Breast epithelium (tissue), 4 donors: ENCODE measurements around the gene PIGX. TPM values are rescaled to one million over a fixed set of nuclear protein-coding genes. Genes with fewer than 3 reads are reported as not detected.

Experiments used
- DNase-seq, 2 donors: peaks; one replicate each; pipeline ENCODE4 v3.0.0-alpha.2; 2019; ENCODE audit warnings: low spot score in 2 of 2
- H3K27ac ChIP-seq, 2 donors: fragments of 200-600 bp; sonication (generic) in 1 of 2; one replicate each; pipeline ENCODE4 v1.5.1; 2016 to 2019; ENCODE audit warnings: mild to moderate bottlenecking in 1 of 2
- H3K27me3 ChIP-seq, 2 donors: fragments of 200-600 bp; sonication (generic) in 1 of 2; one replicate each; pipeline versions ENCODE4 v1.5.1 to v1.6.0; 2017 to 2019; ENCODE audit warnings: control low read depth in 1 of 2, mild to moderate bottlenecking in 1 of 2
- H3K36me3 ChIP-seq: fragments of 200-600 bp; one replicate; pipeline ENCODE4 v1.5.1; 2019
- H3K4me1 ChIP-seq, 2 donors: fragments of 200-600 bp; sonication (generic); one replicate each; pipeline ENCODE4 v1.5.1; 2016 to 2019; ENCODE audit warnings: control low read depth in 1 of 2
- H3K4me3 ChIP-seq, 3 donors: fragments of 200-600 bp; sonication (generic); 1 replicate in 2 of 3; 2 replicates in 1 of 3; pipeline ENCODE4 v1.5.1; 2016 to 2019; ENCODE audit warnings: mild to moderate bottlenecking in 3 of 3, moderate library complexity in 2 of 3
- H3K9me3 ChIP-seq, 2 donors: fragments of 200-600 bp; sonication (generic) in 1 of 2; one replicate each; pipeline ENCODE4 v1.5.1; 2016 to 2019; ENCODE audit warnings: control low read depth in 1 of 2
- POLR2A ChIP-seq: fragments of 450-650 bp; IDR thresholded peaks from one replicate; pipeline ENCODE4 v1.6.1; 2016; ENCODE audit warnings: antibody characterized with exemption, mild to moderate bottlenecking, moderate library complexity
- POLR2AphosphoS5 ChIP-seq, 3 donors: sonication (generic); formaldehyde crosslinking; IDR thresholded peaks; one replicate each; pipeline ENCODE4 v1.6.1; 2017; ENCODE audit warnings: antibody characterized with exemption in 3 of 3
- intact Hi-C: fragments of 100-400 bp; cut with DNase I; formaldehyde crosslinking; loops from one replicate; pipeline ENCODE4 v1.15.1; 2023; ENCODE audit warnings: low total_unique reads
- total RNA-seq, 3 donors: library from RNA; depleted of rRNA; stranded (reverse); fragments of >200 nt; gene quantifications; one replicate each; pipeline ENCODE4 v1.1.0, GENCODE V29; 2016
- TF ChIP-seq, protein P1 (sequence below), 3 donors: fragments of 450-650 bp; IDR thresholded peaks; one replicate each; pipeline ENCODE4 v1.5.1; 2016 to 2017; ENCODE audit warnings: antibody characterized with exemption in 3 of 3, mild to moderate bottlenecking in 3 of 3, moderate library complexity in 3 of 3

PIGX gene
- total RNA-seq, 3 donors from 2014 or later, result 22.5 to 34.4 (median 28.2) TPM

DNA sequence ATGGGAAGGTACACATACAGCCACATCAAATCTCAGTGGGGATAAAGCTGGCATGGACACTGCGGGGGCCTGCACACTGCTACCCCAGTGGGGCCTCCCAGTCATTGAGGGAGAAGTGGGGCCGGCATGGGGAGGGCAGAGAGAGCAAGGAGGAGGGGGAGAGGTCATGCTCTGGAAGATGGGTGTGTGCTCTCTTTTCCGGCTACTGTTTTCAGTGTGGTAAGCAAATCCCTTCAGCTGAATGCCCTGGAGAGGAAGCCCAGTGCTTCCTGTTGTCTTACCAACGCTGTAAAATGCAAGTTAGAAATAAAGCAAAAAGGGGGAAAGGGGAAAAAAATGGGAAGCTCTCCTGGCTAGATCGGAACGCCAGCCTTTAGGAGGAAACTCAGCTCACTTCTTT lies 41.8 kb upstream of the PIGX start:
- H3K36me3 ChIP-seq, result no peaks in the 10 kb centered on the region
- no peak for TF ChIP-seq POLR2A
- TF ChIP-seq POLR2AphosphoS5 (IDR thresholded peaks at IDR 0.05), result no peak
- TF ChIP-seq, protein P1, sequence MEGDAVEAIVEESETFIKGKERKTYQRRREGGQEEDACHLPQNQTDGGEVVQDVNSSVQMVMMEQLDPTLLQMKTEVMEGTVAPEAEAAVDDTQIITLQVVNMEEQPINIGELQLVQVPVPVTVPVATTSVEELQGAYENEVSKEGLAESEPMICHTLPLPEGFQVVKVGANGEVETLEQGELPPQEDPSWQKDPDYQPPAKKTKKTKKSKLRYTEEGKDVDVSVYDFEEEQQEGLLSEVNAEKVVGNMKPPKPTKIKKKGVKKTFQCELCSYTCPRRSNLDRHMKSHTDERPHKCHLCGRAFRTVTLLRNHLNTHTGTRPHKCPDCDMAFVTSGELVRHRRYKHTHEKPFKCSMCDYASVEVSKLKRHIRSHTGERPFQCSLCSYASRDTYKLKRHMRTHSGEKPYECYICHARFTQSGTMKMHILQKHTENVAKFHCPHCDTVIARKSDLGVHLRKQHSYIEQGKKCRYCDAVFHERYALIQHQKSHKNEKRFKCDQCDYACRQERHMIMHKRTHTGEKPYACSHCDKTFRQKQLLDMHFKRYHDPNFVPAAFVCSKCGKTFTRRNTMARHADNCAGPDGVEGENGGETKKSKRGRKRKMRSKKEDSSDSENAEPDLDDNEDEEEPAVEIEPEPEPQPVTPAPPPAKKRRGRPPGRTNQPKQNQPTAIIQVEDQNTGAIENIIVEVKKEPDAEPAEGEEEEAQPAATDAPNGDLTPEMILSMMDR (IDR thresholded peaks at IDR 0.05), result no peak
- peak overlapping the region in 1 of 2 donors; percentile 25 for H3K27ac ChIP-seq
- H3K27me3 ChIP-seq, result no peaks in the 10 kb centered on the region
- peak in 1 of 2 donors; percentile 6 for DNase-seq
- intact Hi-C loops, result no loop called here
- no peak overlapping the region for H3K4me3 ChIP-seq
- no peaks in the 10 kb centered on the region for H3K9me3 ChIP-seq
- no peaks in the 10 kb centered on the region for H3K4me1 ChIP-seq

DNA sequence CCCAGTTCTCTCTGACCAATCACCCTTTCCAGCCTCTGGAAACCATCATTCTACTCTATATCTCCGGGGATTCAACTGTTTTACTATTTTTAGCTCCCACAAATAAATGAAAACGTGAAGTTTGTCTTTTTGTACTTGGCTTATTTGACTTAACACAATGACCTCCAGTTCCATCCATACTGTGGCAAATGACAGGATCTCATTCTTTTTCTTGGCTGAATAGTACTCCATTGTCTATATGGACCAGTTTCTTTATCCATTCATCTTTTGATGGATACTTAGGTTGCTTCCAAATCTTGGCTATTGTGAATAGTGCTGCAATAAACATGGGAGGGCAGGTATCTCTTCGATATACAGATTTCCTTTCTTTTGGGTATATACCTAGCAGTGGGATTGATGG lies 38.5 kb upstream of the PIGX start:
- no peak for DNase-seq
- intact Hi-C loops, result no loop called here
- no peaks in the 10 kb centered on the region for H3K36me3 ChIP-seq

DNA sequence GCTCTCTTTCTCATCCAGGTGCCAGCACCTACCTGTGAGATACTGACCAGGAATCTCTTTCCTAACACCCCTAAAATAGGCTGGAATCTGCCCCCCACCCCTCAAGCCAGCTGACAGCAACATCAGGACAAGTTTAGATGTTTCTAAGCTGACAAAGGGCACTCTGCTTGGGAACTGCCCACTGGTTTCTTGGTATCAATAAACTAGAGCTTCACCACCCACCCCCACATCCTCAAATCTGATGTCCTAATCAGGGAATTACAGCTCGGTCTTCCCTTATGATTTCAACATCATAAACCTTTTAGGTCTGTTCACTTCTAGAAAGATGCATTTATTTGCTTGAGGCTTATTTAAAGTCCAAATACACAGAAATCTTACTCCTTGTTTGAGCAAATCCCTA lies 34.8 kb upstream of the PIGX start:
- intact Hi-C loops, result no loop called here
- Histone ChIP-seq H3K36me3 (no peaks in the 10 kb centered on the region), H3K27me3 (peaks cover 0 to 4% of the 10 kb centered on the region in 2 donors), H3K4me3 (no peak overlapping the region), H3K9me3 (no peaks in the 10 kb centered on the region), H3K27ac (no peak overlapping the region), H3K4me1 (no peaks in the 10 kb centered on the region)
- TF ChIP-seq, protein P1 (IDR thresholded peaks at IDR 0.05), result no peak
- TF ChIP-seq POLR2A (no peak), POLR2AphosphoS5 (IDR thresholded peaks at IDR 0.05) (no peak)
- peak in 1 of 2 donors; percentile 14 for DNase-seq

More for the DNA sequence above, 38.5 kb upstream of the PIGX start:
- TF ChIP-seq, protein P1 (IDR thresholded peaks at IDR 0.05), result no peak
- TF ChIP-seq POLR2A (no peak), POLR2AphosphoS5 (IDR thresholded peaks at IDR 0.05) (no peak)
- H3K27ac ChIP-seq, result no peak overlapping the region
- no peaks in the 10 kb centered on the region for H3K4me1 ChIP-seq
- no peaks in the 10 kb centered on the region for H3K9me3 ChIP-seq
- H3K4me3 ChIP-seq, result no peak overlapping the region
- peaks cover 0 to 4% of the 10 kb centered on the region in 2 donors for H3K27me3 ChIP-seq

DNA sequence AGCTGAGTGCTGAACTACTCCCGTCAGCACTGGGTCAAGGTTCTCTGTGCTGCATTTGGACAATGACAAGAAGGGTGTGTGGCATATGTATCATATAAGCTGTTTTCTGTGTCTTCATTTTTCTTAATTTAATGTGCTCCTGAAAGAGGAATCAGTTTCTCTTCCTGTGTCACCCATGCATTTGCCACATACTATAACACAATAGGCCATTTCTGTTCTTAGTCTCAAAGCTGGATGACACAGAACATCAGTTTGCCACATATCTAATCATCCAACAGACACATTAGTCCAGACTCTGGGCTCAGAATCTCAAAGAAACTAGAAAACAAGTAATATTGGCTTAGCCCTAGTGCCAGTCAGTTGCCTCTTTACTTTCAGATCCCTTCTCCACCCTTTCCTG lies 34.2 kb upstream of the PIGX start:
- no peak overlapping the region for H3K4me3 ChIP-seq
- no peak for TF ChIP-seq POLR2AphosphoS5 (IDR thresholded peaks at IDR 0.05)
- intact Hi-C loops, result no loop called here
- no peaks in the 10 kb centered on the region for H3K4me1 ChIP-seq
- H3K27me3 ChIP-seq, result peaks cover 0 to 4% of the 10 kb centered on the region in 2 donors
- H3K27ac ChIP-seq, result no peak overlapping the region
- no peaks in the 10 kb centered on the region for H3K9me3 ChIP-seq
- no peaks in the 10 kb centered on the region for H3K36me3 ChIP-seq
- no peak for DNase-seq

DNA sequence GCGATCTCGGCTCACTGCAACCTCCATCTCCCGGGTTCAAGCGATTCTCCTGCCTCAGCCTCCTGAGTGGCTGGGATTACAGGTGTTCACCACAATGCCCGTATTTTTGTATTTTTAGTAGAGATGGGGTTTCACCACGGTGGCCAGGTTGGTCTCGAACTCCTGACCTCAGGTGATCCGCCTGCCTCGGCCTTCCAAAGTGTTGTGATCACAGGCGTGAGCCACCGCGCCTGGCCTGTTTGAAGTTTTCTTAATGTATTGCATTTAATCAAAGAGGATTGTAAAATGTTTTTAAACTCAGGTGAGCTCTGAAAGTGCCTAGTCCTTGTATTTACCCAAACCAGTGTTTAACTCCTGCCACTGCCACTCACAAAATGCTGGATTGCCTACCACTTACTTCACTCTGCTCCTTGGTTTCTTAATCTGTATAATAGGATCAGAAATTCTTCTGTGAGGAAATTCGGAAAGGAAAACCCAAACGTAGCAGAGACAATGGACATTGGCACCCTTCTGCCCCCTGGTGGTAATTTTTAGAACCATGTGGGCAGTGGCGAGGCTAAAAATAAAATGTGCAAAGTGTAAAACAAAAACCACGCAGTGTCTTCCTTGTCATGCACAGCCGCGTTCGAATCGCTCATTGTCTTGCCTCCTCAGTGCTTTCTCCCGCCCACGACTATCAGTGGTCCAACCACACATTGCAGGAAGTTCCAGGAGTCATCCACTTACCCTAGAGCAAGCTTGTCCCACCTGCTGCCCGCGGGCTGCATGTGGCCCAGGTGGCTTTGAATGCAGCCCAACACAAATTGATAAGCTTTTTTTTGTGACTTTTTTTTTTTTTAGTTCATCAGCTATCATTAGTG lies 27.4 kb upstream of the PIGX start:
- H3K36me3 ChIP-seq, result no peaks in the 10 kb centered on the region
- TF ChIP-seq POLR2A (no peak), POLR2AphosphoS5 (IDR thresholded peaks at IDR 0.05) (no peak)
- TF ChIP-seq, protein P1 (IDR thresholded peaks at IDR 0.05), result peak; percentile 91 to 94 (median 93)
- no peaks in the 10 kb centered on the region for H3K9me3 ChIP-seq
- no peaks in the 10 kb centered on the region for H3K4me1 ChIP-seq
- H3K4me3 ChIP-seq, result peak overlapping the region in 1 of 3 donors; percentile 33
- no peaks in the 10 kb centered on the region for H3K27me3 ChIP-seq
- intact Hi-C loops, result no loop called here
- peak; percentile 33 to 52 for DNase-seq
- H3K27ac ChIP-seq, result no peak overlapping the region
